B cell (primary cell): ENCODE measurements around the gene D2HGDH.

ENCODE experiments used
- EZH2 ChIP-seq: IDR thresholded peaks from 2 replicates; pipeline ENCODE4 v1.6.1; 2012; ENCODE audit warnings: borderline replicate concordance, low read depth, mild to moderate bottlenecking, moderate library complexity, low read length; ENCODE audit not compliant: insufficient read depth, poor library complexity, severe bottlenecking
- TF ChIP-seq, protein P1 (sequence below): fragments of 200-600 bp; IDR thresholded peaks from one replicate; pipeline ENCODE4 v1.8.0; 2022; ENCODE audit warnings: antibody characterized with exemption, mild to moderate bottlenecking

DNA sequence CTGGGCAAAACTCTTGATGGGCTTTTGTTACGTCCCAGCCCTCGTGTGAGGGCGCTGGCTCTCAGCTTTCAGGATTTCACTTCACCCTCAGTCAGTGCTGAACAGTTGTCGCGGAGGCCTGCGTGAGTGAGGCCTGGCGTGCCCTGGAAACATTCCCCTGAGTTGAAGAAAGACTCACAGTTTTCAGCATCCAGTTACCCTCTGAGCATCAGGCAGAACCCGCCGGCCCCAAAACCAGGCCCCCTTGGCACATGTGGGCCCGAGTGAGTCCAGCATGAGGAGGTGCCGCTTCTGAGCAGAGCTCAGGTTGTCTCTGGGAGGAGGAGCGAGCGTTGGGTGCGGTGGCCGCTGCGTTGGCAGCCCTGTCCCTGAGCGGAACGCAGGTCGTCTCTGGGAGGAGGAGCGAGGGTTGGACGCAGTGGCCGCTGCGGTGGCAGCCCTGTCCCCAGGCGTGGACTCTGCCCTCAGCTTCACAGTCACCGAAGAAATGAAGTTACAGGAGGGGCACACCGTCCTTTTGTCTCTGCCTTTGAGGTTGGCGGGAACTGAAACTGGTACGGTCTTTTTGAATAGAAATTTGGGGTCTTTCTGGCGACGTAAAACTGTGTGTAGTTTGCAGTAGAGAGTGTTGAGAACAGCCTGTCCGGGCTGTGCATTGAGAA, 74.4 kb downstream of the D2HGDH start, which contains the start of gene NEU4:
- TF ChIP-seq, protein P1, sequence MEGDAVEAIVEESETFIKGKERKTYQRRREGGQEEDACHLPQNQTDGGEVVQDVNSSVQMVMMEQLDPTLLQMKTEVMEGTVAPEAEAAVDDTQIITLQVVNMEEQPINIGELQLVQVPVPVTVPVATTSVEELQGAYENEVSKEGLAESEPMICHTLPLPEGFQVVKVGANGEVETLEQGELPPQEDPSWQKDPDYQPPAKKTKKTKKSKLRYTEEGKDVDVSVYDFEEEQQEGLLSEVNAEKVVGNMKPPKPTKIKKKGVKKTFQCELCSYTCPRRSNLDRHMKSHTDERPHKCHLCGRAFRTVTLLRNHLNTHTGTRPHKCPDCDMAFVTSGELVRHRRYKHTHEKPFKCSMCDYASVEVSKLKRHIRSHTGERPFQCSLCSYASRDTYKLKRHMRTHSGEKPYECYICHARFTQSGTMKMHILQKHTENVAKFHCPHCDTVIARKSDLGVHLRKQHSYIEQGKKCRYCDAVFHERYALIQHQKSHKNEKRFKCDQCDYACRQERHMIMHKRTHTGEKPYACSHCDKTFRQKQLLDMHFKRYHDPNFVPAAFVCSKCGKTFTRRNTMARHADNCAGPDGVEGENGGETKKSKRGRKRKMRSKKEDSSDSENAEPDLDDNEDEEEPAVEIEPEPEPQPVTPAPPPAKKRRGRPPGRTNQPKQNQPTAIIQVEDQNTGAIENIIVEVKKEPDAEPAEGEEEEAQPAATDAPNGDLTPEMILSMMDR = no peak
- no peak for TF ChIP-seq EZH2
